GM21390 (cell line): Measurements from ENCODE around the gene APOD.

Experiments used
- ATAC-seq: cut with Tn5 transposase; IDR thresholded peaks from one replicate; pipeline ENCODE4 v1.9.1; 2021; ENCODE audit not compliant: unreplicated experiment

The APOD gene

DNA sequence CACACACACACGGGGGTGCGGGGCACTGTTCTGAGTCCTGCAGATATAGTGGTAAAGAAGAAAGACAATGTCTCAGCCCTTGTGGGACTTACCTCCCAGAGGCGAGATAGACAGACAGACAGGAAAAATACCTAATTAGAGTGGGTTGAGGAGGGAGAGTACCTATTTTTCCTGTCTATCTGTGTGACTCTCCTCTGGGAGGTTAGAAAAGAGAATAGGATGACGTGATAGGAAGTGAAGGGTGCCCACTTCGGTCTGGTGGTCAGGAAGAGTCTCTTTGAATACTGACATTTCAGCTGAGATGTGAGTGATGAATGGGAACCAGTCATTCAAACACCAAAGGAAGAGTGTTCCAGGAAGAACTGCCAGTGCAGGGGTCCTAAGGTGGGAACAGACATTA, 4.1 kb upstream of the APOD start:
- no peak for ATAC-seq

DNA sequence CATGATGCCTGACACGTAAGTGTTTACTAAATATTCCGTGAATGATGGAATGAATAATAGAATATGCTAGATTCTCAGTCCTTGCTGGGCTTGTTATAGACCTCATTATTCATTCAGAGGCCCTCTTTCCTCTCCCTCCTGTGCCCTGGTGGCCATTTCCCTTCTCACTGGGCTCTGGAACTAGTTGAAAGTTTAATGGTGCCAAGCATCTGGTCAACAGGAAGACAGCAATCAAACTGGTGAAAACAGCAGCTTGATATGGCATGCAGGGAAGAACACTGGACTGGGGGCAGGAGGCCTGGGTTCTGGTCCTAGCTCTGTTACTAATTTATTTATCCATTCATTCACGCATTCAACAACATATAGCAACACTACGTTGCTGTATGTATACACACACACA, 3.7 kb upstream of the APOD start:
- no peak for ATAC-seq

DNA sequence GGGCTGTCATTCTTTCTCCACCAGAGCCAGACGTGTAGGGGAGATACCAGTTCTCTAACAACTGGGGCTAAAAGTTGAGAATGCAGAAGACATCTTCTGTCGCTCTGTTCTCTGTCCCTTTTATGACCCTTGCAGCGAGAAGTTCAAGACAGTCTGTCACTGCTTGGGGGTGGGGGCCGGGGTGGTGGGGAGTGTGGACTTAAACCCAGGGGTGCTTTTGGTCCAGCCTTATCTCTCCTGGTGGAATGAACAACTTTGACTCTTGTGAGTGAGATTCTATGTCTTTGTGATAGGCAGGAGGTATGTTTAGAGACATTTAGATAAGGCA, 767 bp upstream of the APOD start:
- ATAC-seq: no peak

DNA sequence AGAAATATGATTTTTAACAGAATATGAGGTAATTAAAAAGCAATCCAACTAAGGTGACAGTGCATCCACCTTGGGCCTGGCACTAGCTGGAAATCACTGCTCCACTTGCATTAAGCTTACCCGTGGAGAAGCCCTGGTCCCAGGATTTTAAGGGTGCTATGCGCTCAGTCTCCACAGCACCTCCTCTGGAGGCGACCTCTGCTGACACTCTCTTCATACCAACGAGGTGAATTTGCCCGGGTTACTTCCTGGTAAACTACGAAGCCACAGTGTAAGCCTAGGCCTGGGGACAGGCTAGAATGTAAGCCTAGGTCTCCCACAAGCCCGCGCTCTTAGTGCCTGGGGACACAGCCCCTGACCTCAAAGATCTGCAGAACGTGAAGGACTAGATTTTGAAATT, 793 bp downstream of the APOD start:
- no peak for ATAC-seq

DNA sequence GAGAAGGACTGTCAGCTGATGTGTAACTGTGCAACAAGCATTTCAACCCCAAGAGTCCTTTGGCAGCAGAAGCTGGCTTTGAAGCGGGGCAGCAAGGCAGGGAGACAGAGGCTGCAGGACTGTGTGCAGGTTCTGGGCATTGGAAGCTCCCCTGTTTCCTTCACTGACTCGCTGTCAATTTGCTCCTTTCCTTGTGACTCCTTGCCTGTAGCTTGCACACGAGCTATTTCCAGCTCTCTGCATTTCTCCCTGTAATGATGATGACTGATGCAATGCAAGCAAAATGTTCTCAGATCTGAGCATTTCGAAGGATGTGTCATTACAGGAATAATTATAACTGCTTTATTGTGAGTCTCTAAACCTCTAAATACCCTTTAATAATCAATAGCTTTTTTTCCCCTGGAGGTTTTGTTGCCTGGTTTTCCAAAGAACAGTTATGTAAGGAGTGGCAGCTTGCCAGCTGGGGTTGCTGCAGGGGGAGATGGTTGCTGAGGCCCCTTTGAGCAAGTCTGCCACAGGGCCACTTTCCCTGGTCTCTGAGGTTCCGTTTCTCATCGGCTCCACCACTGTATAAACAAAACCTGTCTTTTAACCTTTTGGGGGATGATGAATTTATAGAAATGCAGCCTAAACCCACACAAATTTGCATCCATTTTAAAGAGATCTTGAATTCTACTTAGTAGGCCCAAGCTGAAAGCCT, 2.8 kb downstream of the APOD start:
- no peak for ATAC-seq

DNA sequence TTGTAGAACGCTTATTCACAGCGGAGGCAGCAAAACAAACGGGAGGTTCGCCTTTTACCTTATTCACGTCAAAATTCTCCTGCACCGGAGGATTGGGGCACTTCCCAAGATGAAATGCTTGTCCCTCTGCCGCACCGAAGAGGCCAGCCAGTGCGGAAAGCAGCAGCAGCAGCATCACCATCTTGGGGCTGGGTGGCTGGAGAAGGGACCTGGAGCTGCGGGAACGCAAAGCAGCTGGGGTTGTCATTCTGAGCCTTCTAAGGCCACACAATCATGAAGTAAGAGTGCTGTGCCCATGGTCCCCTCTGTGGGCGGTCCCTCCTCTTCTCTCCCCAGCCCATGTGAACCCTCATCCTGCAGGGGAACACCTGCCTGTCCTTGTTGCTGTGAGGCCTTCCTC, 4.5 kb downstream of the APOD start:
- ATAC-seq: no peak

DNA sequence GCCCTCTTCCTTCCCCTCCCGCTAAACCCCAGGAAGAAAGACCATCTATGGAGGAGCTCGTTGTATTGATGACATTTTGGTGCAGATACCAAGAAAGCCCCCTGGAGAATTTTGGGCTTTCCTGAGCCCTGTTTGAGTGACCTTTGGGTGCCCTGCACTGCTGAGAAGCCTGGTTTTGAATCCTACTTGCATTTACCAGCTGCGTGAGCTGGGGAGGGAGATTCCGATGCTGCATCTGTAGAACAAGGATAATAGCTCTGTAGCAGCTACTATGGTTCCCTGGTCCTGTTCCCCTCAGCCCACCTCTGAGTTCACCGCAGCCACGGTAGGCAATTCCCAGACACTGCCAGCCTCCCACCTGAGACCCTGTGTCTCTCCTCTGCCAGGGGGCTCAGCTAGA, 5.2 kb downstream of the APOD start:
- no peak for ATAC-seq

DNA sequence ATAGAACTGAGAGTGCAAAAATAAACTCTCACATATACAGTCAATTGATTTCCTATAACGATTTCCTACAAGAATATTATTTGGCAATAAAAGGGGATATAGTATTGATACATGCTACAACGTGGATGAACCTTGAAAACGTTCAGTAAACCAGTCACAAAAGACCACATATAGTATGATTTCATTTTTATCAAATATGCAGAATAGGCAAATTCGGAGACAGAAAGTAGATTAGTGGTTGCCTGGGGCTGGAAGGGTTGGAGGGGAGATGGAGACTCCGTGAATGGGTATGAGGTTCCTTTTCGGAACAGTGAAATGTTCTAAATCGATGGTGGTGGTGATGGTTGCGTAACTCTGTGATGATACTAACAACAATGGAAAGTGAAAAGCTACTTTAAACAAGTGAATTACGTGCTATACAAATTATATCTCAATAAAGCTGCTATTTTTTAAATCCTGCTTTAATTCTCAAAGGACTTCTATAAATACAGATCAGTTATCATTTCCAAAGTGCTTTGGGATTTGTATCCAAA, 6.0 kb downstream of the APOD start:
- ATAC-seq: no peak

DNA sequence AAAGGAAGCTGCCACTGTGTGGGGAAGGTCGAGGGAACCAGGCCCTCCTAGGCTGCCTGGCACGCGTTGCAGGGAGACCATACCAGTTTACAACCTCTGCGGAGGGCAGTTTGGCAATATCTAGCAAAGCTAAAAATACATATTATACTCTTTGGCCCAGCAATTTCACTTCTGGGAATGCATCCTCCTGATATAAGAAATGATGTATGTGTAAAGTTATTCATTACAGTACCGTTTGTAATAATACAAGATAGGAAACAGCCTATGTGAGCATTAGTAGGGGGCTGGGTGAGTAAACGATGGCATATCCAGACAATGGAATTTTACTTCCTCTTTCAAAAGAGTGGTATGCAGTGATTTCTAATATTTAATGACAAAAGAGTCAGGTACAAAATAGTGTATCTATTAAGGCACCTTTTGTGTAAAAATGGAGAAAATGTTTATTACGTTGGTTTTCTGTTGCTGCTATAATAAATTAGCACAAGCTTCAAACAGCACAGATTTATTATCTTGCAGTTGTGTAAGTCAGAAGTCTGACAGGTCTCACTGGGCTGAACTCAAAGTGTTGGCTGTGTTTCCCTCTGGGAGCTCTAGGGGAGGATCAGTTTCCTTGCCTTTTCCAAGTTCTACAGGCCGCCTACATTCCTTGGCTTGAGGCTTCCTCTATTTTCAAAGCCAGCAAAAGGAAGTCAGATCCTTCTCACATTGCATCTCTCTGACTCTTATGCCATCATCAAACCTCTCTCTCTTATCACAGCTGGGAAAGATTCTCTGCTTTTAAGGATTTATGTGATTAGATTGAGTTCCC, 9.0 kb downstream of the APOD start:
- ATAC-seq: no peak

DNA sequence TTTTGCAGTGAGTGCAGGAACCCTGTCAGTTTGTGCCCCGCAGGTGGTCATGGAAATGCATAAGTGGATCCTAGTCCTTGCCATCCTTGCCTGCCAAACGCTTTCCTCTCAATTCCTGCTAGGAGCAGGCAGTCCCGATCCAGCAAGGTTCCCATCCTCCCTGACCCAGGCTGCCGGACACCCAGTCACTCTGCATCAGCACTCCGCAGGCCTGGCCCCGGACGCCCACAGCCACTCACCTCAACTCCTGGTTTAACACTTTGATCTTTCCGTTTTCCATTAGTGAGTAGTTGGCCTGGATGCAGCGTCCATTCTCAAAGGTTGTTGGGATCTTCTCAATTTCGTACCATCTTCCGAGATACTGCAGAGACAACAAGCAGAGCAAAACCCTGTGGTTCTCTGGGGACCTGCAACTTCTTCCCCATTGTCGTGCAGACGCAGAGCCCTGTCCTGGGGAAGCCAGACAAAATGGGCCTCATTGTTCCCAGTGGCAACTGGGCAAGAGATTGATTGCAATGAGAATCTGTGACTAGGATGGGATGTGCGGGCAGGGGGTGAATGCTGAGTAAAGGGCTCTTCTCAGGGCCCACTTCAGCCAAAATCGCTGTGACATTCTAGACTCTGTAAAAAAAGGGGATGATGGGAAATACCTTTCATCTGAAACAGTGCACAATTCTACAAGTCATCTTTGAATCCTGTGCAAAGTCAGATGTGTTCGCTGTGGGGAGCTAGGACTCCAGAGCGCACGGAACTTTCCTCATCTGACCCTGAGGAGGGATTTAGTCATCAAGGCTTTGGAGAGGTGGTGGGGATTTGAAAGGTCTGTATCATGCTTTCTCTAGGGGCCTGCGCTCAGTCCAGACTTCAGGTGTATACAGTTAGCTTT, 9.9 kb downstream of the APOD start:
- ATAC-seq: no peak

DNA sequence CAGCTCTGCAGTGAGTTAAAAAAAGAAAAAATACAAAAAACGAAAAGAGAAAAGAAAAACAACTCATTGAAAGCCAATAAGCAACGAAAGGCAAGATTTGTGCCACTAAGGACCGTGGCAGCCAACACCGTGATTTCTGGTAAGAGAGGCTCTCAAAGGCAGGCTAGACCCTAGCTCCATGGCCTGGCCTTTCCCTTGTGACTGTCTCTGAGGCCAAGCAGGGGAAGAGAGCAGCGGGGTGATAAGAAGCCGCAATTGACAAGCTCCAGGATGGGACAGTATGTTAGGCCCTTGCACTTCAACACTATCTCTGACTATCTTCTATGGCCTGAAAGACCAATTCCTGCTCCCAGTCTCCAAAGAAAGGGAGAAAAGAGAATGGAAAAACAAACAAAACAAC, 12.4 kb downstream of the APOD start:
- no peak for ATAC-seq

DNA sequence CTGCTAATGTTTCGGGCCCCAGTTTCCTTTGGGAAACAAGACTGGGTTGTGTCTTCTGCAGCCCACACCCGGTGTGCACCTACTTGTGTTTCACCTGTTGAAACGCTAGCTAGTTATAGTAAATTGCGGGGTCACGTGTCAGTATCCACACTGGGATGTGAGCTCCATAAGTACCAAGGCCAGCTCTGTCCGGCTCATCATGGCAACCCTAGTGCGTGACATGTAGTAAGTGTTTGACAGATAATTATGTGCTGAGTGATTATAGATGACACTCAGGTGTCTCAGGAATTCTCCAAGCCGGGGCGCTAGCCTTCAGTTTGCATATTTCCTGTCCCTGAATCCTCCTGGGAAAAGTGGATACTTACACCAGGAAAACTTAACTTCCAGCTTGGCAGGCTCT, 12.8 kb downstream of the APOD start:
- ATAC-seq: no peak

DNA sequence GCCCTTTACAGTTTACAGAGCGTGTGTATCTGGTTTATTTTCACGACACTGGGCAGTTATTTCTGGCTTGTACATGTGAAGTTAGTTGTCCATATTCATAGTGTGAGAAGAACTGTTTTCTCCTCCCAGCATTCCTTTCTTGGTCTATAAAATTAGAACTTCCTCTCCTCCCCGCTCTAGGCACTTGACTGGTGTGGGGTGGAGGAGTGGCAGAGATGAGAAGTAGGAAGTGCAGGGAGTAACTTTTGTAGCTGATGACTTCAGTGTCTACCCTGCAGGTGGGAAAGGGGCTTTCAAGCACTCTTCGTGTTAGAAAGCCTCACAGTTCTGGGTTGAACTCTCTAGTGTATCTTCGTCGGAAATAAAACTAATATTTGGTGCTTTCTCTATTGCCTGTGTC, 13.4 kb downstream of the APOD start:
- ATAC-seq: no peak

DNA sequence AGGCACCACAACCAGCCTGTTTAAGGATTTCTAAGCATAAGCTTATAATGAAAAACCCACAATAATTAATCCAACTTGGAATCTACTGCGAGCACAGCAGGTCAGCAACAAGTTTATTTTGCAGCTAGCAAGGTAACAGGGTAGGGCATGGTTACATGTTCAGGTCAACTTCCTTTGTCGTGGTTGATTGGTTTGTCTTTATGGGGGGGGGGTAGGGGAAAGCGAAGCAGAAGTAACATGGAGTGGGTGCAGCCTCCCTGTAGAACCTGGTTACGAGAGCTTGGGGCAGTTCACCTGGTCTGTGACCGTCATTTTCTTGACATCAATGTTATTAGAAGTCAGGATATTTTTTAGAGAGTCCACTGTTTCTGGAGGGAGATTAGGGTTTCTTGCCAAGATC, 15.1 kb downstream of the APOD start:
- ATAC-seq: no peak

DNA sequence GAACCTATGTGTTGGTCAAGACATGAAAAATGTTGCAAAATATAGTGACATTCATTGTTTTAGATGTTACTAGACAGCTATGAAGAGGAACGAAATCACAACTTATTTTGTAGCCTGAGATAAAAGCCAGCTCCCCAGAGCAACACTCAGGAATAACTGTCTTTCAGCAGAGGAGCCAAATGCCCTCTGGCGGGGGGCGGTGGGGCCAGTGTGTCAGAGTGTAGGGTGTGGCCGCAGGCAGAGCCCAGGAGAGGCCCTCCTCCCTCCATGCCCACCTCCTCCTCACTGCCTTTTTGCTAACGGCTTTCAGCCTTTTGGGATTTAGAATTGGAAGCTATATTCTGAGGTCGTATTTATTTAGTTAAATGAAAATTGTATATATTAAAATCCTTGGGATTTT, 16.9 kb downstream of the APOD start:
- ATAC-seq: no peak

DNA sequence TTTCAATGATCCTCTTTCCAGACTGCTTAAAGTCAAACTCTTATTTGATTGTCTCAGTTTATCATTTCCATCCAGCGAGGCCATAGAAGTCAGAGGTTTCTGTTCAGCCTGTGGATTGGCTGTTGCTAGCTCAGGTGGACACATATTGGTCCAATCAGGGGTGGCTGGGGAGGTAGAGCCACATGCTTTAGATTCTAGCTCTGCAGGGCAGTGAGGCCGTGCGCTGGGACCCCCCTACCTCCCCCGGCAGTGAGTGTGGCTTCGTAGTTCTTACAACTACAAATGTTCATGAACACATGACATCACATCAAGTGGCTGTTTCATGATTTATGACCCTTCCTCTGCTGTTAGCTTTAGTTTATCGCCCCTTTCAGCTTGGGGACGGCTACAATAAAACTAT, 18.0 kb downstream of the APOD start:
- ATAC-seq: no peak

DNA sequence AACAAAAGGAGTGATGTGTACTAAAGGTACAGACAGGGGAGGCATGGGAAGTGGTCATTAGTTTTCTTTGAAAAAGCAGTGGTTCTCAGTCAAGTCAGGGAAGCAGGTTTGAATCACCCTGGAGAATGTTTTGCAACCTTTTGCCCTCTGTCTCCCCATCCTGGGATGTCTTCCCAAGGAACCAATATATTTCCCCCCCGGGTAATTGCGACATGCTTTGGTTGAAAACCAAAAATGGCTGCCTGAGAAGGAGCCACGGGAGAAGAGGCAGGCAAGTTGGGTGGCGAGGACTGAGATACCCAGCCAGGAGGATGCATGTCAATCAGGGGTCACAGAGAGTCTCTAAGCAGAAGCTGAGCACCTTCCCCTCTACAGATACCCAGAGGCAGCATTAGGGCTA, 20.4 kb downstream of the APOD start:
- ATAC-seq: no peak

DNA sequence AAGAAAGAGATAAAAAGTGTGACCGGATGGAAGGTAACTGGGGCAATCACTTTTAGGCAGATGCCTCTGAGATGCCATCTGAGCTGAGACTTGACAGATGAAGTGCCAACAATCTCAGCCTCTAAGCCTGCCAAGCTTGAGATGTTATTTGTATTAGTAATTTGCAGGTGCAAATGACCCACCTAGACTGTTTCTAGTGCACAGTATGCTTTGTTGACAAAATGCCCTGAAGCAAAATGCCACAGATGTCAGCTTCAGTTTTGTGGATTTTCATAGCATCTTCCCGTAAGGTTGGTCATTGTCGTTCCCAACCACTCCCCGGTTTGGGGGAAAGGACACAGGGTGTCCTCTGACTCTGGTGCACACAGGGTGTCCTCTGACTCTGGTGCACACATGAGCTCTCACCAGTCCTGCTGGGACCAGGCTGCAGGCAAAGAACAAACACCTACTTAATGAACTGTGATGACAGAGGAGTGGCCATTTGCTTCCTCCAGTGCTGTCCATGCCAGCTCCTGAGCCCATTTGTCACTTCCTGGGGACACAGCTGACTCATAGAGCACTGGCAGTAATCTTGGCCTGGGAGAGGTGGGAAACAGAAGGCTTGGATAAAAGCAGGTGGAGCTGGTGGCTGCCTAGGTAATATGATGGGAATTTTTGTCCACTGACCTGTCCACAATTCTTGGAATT, 23.9 kb downstream of the APOD start:
- no peak for ATAC-seq

DNA sequence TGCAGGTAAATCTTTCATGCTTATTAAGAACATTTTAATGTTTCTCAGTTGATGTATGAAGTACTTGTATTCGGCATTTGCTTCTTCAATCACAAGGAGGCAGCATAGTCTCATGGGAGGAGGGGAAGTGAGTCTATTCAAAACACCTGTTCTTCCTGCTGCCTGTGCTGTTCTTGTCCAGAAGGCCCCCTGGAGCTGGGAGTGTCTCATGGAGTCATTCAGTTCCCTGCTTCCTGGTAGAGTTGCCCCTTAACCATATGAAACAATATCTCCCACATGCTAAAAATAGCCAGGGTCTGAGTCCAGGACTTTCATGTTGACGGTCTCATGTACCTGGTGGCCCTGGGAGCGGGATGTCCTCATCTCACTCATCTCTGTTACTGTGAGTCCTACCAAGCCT, 25.1 kb downstream of the APOD start:
- ATAC-seq: no peak

DNA sequence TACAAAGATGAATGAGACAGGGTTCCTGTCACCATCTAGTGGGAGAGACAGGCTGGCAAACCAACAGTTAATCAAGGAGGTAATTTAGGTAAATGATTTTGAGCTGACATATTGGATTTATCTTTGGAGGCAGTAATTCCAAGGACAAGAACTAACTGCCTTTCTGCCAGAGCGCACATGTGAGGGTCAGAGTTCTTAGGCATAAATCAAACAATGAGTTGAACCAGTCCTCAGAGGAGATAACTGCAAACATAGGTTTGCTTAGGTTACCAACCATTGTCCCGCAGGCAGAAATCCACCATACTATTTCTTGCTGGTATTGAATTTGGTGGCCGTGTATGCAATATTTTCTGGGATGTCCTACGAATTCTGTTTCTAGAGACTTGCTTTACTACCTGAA, 26.4 kb downstream of the APOD start:
- no peak for ATAC-seq

DNA sequence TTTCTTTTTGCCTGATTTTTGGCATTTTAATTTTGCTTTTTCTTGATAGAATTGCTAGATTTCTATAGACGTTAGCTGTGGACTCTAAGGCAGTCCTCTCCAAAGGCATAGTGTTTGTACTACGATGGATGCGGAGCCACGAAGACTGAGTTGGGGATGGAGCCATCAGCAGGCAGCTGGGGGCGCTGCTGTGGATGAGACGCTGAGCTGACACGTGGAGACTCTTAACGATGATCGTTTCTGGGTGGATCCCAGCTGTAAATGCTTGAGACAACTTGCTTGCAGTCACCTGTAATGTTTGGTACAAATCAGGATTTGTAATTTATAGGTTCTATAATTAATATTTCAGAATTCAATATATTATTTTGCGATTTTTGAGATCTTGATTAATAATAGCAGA, 27.4 kb downstream of the APOD start:
- ATAC-seq: no peak
